OCI-LY1 (cell line): Measurements from ENCODE around the gene RIOK1.

Source experiments
- H2AFZ ChIP-seq: fragments of 200-600 bp; sonication (generic), shearing (Covaris generic); 2 replicates; pipeline ENCODE4 v1.6.0; 2014; ENCODE audit warnings: antibody characterized with exemption, mild to moderate bottlenecking, low read length
- H3F3A ChIP-seq: fragments of 200-600 bp; sonication (generic), shearing (Covaris generic); 2 replicates; pipeline ENCODE4 v1.6.0; 2014; ENCODE audit warnings: mild to moderate bottlenecking, antibody characterized with exemption, low read length, moderate library complexity; ENCODE audit not compliant: insufficient read depth
- H3K27ac ChIP-seq: fragments of 200-600 bp; sonication (generic); 2 replicates; pipeline ENCODE4 v1.5.1; 2014; ENCODE audit warnings: low read length, mixed run types, mild to moderate bottlenecking, low read depth; ENCODE audit not compliant: poor library complexity, severe bottlenecking
- H3K27me3 ChIP-seq: fragments of 200-600 bp; sonication (generic); 2 replicates; pipeline ENCODE4 v1.6.0; 2014; ENCODE audit warnings: antibody characterized with exemption, mild to moderate bottlenecking, low read length, moderate library complexity; ENCODE audit not compliant: insufficient read depth
- H3K36me3 ChIP-seq: fragments of 200-600 bp; sonication (generic); 2 replicates; pipeline ENCODE4 v1.6.1; 2014; ENCODE audit warnings: mild to moderate bottlenecking, antibody characterized with exemption, low read length, moderate library complexity, mixed read lengths; ENCODE audit not compliant: insufficient read depth
- H3K4me1 ChIP-seq: fragments of 200-600 bp; sonication (generic); 2 replicates; pipeline ENCODE4 v1.5.1; 2014; ENCODE audit warnings: mild to moderate bottlenecking, low read length, moderate library complexity; ENCODE audit not compliant: insufficient read depth, severe bottlenecking
- H3K4me2 ChIP-seq: fragments of 200-600 bp; sonication (generic), shearing (Covaris generic); 2 replicates; pipeline ENCODE4 v1.6.1; 2014; ENCODE audit warnings: low read length
- H3K4me3 ChIP-seq: fragments of 200-600 bp; sonication (generic); 2 replicates; pipeline ENCODE4 v1.5.1; 2014; ENCODE audit warnings: low read length, low read depth, mild to moderate bottlenecking, mixed read lengths; ENCODE audit not compliant: poor library complexity, severe bottlenecking
- H3K79me2 ChIP-seq: fragments of 200-600 bp; shearing (Covaris generic); 2 replicates; pipeline ENCODE4 v1.6.1; 2016; ENCODE audit warnings: mixed run types, low read length, mixed read lengths; ENCODE audit not compliant: insufficient read depth
- H3K9ac ChIP-seq: fragments of 200-600 bp; sonication (generic), shearing (Covaris generic); 2 replicates; pipeline ENCODE4 v1.6.1; 2014; ENCODE audit warnings: mild to moderate bottlenecking, low read length, mixed read lengths
- H3K9me2 ChIP-seq: fragments of 200-600 bp; sonication (generic), shearing (Covaris generic); 2 replicates; pipeline ENCODE4 v1.6.1; 2014; ENCODE audit warnings: low read depth, mild to moderate bottlenecking, low read length, mixed read lengths
- H3K9me3 ChIP-seq: fragments of 200-600 bp; shearing (Covaris generic); 2 replicates; pipeline ENCODE4 v1.6.1; 2014; ENCODE audit warnings: low read length, mixed read lengths
- H4K20me1 ChIP-seq: fragments of 200-600 bp; sonication (generic), shearing (Covaris generic); 2 replicates; pipeline ENCODE4 v1.6.0; 2016; ENCODE audit warnings: mild to moderate bottlenecking, low read length; ENCODE audit not compliant: insufficient read depth
- EZH2 ChIP-seq: fragments of 200-600 bp; sonication (generic), shearing (Covaris generic); IDR thresholded peaks from 2 replicates; pipeline ENCODE4 v1.8.0; 2017; ENCODE audit warnings: borderline replicate concordance, mixed run types, mild to moderate bottlenecking, antibody characterized with exemption, low read length, moderate library complexity, mixed read lengths
- TF ChIP-seq, protein P1 (sequence below): fragments of 200-600 bp; sonication (generic), shearing (Covaris generic); IDR thresholded peaks from 2 replicates; pipeline ENCODE4 v1.5.1; 2017; ENCODE audit warnings: mild to moderate bottlenecking, antibody characterized with exemption, low read length, moderate library complexity, mixed read lengths

The RIOK1 gene

DNA sequence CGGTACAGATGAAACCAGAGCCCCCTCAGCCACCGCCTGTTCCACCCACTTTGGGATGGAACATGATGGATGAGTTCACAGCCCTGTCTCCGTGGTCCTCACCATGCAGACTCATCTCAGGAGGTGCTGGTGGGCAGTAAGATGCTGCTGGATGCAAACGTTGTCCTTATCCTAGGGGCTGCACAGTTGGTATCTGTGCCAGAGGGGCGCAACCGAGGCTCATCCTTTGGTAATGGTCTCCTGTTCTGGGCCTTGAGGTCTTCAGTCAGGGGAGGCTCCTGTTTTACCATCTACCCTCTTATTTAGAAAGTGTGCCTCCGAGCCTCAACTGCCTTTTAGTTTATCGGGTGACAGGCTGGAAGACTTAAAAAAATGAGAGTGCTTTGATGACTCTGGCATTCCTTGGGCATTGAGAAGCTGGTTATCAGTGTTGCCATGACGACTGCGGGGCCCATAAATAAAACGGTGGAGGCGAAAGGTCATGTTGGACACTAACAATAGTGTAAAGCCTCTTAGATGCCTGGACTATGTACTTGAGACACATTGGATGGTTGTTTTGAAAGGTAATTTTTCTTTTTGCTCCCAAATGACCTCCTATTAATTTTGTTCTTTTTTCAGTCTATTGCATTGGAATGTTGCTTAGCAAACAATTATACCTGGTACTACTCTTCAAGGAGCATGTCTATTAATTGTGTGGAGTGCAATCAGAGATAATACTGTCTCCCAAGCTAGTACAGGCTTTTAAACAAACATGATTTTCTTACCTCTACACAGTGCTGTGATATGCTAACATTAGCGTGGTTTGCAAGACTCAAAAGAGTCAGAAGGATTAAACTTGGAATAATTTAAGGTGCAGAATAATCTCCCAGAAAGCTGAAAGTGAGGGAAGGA lies 77.6 kb downstream of the RIOK1 start:
- Histone ChIP-seq H3F3A (no peaks in the 10 kb centered on the region), H2AFZ (no peak overlapping the region), H3K4me1 (no peaks in the 10 kb centered on the region), H3K27me3 (no peaks in the 10 kb centered on the region), H4K20me1 (no peaks in the 10 kb centered on the region), H3K36me3 (no peaks in the 10 kb centered on the region), H3K27ac (no peak overlapping the region), H3K4me3 (no peak overlapping the region), H3K9me2 (no peaks in the 10 kb centered on the region), H3K79me2 (no peaks in the 10 kb centered on the region), H3K4me2 (no peak overlapping the region), H3K9me3 (no peaks in the 10 kb centered on the region), H3K9ac (no peak overlapping the region)
- TF ChIP-seq, protein P1, sequence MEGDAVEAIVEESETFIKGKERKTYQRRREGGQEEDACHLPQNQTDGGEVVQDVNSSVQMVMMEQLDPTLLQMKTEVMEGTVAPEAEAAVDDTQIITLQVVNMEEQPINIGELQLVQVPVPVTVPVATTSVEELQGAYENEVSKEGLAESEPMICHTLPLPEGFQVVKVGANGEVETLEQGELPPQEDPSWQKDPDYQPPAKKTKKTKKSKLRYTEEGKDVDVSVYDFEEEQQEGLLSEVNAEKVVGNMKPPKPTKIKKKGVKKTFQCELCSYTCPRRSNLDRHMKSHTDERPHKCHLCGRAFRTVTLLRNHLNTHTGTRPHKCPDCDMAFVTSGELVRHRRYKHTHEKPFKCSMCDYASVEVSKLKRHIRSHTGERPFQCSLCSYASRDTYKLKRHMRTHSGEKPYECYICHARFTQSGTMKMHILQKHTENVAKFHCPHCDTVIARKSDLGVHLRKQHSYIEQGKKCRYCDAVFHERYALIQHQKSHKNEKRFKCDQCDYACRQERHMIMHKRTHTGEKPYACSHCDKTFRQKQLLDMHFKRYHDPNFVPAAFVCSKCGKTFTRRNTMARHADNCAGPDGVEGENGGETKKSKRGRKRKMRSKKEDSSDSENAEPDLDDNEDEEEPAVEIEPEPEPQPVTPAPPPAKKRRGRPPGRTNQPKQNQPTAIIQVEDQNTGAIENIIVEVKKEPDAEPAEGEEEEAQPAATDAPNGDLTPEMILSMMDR, result no peak
- TF ChIP-seq EZH2, result no peak
